Measurements from ENCODE around the gene THRB. TPM values are rescaled to one million over a fixed set of nuclear protein-coding genes. Genes with fewer than 3 reads are reported as not detected.

THRB gene
- total RNA-seq, 3 donors from 2014 or later = 29.8 to 40.2 (median 39.2) TPM

- Histone ChIP-seq H3K4me1 (peaks cover 0 to 6% of the 10 kb centered on the region in 2 donors), H3K36me3 (no peaks in the 10 kb centered on the region), H3K4me3 (no peak overlapping the region), H3K27me3 (no peaks in the 10 kb centered on the region), H3K27ac (no peak overlapping the region), H3K9me3 (no peaks in the 10 kb centered on the region)
- TF ChIP-seq POLR2AphosphoS5 (IDR thresholded peaks at IDR 0.05) (no peak), CTCF (IDR thresholded peaks at IDR 0.05) (no peak)
- DNase-seq (ENCODE audit: low spot score in 2 of 2) = no peak
- intact Hi-C loops (cut with DNase I; ENCODE audit: low total_unique reads) = loop anchor here (2.0 kb wide), 1 partner anchor 42 kb away; no protein-coding TSS in a partner anchor
These were observed 250.2 kb downstream of the THRB start for GRCh38 chr3:24244491-24244890.

- Histone ChIP-seq H3K27me3 (no peaks in the 10 kb centered on the region), H3K9me3 (no peaks in the 10 kb centered on the region), H3K4me3 (no peak overlapping the region), H3K4me1 (peaks cover 0 to 6% of the 10 kb centered on the region in 2 donors), H3K27ac (peak overlapping the region; percentile 22 to 40), H3K36me3 (no peaks in the 10 kb centered on the region)
- peak in 1 of 2 donors; percentile 35 for DNase-seq (ENCODE audit: low spot score in 2 of 2)
- TF ChIP-seq POLR2AphosphoS5 (IDR thresholded peaks at IDR 0.05) = peak in 2 of 3 donors; percentile 35 to 66
- no peak for TF ChIP-seq CTCF (IDR thresholded peaks at IDR 0.05)
- intact Hi-C loops (cut with DNase I; ENCODE audit: low total_unique reads) = no loop called here
These were observed 252.5 kb downstream of the THRB start for GRCh38 chr3:24242012-24242698.

GRCh38 chr3:24240306-24240705 lies 254.3 kb downstream of the THRB start:
- H3K9me3 ChIP-seq = no peaks in the 10 kb centered on the region
- no peak for TF ChIP-seq POLR2AphosphoS5 (IDR thresholded peaks at IDR 0.05)
- no peak for TF ChIP-seq CTCF (IDR thresholded peaks at IDR 0.05)
- TF ChIP-seq POLR2A (IDR thresholded peaks at IDR 0.05) = no peak
- no peak for DNase-seq (ENCODE audit: low spot score in 2 of 2)
- H3K27ac ChIP-seq = no peak overlapping the region
- intact Hi-C loops (cut with DNase I; ENCODE audit: low total_unique reads) = no loop called here
- H3K27me3 ChIP-seq = no peaks in the 10 kb centered on the region
- peaks cover 0 to 6% of the 10 kb centered on the region in 2 donors for H3K4me1 ChIP-seq
- no peaks in the 10 kb centered on the region for H3K36me3 ChIP-seq
- no peak overlapping the region for H3K4me3 ChIP-seq

GRCh38 chr3:24237971-24238706 lies 256.5 kb downstream of the THRB start:
- Histone ChIP-seq H3K4me3 (no peak overlapping the region), H3K36me3 (no peaks in the 10 kb centered on the region), H3K27me3 (no peaks in the 10 kb centered on the region), H3K27ac (peak overlapping the region; percentile 62 to 72), H3K4me1 (peaks cover 0 to 6% of the 10 kb centered on the region in 2 donors), H3K9me3 (no peaks in the 10 kb centered on the region)
- TF ChIP-seq POLR2A (IDR thresholded peaks at IDR 0.05) = no peak
- TF ChIP-seq CTCF (IDR thresholded peaks at IDR 0.05) = peak; percentile 63 to 81 (median 75)
- TF ChIP-seq POLR2AphosphoS5 (IDR thresholded peaks at IDR 0.05) = no peak
- intact Hi-C loops (cut with DNase I; ENCODE audit: low total_unique reads) = loop anchor here (5.0 kb wide), 1 partner anchor 241 kb away; no protein-coding TSS in a partner anchor
- DNase-seq (ENCODE audit: low spot score in 2 of 2) = peak in 1 of 2 donors; percentile 43

GRCh38 chr3:24235121-24235520 lies 259.5 kb downstream of the THRB start:
- DNase-seq (ENCODE audit: low spot score in 2 of 2) = no peak
- no peak overlapping the region for H3K4me3 ChIP-seq
- H3K27me3 ChIP-seq = no peaks in the 10 kb centered on the region
- no peak overlapping the region for H3K27ac ChIP-seq
- H3K36me3 ChIP-seq = no peaks in the 10 kb centered on the region
- H3K9me3 ChIP-seq = no peaks in the 10 kb centered on the region
- H3K4me1 ChIP-seq = no peaks in the 10 kb centered on the region
- TF ChIP-seq POLR2A (IDR thresholded peaks at IDR 0.05) (no peak), POLR2AphosphoS5 (IDR thresholded peaks at IDR 0.05) (no peak), CTCF (IDR thresholded peaks at IDR 0.05) (no peak)
- intact Hi-C loops (cut with DNase I; ENCODE audit: low total_unique reads) = loop anchor here (5.0 kb wide), 1 partner anchor 238 kb away; no protein-coding TSS in a partner anchor
